AG09319 (cell line): ENCODE results near the gene TEPSIN.

Experiments used
- DNase-seq: peaks from one replicate; pipeline ENCODE4 v3.0.0-alpha.2; 2010; ENCODE audit warnings: low read depth; ENCODE audit errors: extremely low read depth
- TF ChIP-seq, protein P1 (sequence below): IDR thresholded peaks from 2 replicates; pipeline ENCODE4 v1.5.1; 2011; ENCODE audit warnings: low read depth, mild to moderate bottlenecking, inconsistent platforms, low read length, moderate library complexity

The TEPSIN gene

DNA sequence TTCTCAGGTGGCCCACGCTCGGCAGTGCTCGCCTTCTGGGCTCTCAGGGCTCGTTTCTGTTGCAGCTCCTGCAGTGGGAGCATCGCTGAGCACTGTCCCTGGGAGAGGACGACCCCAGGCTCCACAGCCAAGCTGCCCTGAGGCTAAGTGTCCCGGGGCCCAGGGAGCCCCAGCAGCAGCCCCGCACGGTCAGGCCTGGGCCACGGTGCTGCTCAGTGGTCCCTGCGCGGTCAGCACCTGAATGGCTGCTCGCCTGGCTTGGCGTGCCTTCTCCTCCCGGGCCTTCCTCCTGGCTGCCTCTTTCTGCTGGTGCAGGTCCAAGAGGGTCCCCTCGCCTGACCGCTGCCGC, 39.4 kb downstream of the TEPSIN start:
- TF ChIP-seq, protein P1, sequence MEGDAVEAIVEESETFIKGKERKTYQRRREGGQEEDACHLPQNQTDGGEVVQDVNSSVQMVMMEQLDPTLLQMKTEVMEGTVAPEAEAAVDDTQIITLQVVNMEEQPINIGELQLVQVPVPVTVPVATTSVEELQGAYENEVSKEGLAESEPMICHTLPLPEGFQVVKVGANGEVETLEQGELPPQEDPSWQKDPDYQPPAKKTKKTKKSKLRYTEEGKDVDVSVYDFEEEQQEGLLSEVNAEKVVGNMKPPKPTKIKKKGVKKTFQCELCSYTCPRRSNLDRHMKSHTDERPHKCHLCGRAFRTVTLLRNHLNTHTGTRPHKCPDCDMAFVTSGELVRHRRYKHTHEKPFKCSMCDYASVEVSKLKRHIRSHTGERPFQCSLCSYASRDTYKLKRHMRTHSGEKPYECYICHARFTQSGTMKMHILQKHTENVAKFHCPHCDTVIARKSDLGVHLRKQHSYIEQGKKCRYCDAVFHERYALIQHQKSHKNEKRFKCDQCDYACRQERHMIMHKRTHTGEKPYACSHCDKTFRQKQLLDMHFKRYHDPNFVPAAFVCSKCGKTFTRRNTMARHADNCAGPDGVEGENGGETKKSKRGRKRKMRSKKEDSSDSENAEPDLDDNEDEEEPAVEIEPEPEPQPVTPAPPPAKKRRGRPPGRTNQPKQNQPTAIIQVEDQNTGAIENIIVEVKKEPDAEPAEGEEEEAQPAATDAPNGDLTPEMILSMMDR: no peak
- no peak for DNase-seq

DNA sequence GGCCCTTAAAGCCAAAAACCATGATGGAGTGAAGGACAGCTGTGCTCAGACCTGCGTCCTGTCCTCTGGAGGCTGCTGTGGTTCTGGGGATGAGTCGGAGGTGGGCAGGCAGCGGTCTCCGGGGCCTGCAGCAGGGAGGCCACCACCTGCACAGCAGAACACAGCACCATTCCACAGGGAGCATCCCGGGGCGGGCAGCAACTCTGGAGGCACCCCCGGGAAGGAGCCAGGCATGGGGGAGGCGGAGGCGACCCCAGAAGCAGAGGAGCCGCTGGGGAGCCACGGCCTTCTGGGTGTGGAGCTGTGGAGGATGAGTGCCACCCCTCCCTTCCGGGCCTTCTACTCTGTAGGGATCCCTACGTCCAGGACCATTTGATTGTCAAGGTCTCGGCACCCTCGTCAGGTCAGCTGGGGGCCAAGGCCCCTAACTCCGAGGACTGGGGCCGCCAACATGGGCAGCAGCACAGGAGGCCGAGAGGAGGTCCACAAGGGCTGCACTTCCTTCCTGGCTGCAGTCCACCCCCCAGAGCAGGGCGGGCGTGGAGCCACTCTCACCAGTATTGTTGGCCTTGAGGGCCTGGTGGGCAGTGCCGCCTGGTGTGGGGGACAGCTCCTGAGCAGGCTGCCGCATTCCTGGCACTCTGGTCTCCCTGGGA, 39.9 kb downstream of the TEPSIN start:
- DNase-seq: no peak
- TF ChIP-seq, protein P1: no peak

DNA sequence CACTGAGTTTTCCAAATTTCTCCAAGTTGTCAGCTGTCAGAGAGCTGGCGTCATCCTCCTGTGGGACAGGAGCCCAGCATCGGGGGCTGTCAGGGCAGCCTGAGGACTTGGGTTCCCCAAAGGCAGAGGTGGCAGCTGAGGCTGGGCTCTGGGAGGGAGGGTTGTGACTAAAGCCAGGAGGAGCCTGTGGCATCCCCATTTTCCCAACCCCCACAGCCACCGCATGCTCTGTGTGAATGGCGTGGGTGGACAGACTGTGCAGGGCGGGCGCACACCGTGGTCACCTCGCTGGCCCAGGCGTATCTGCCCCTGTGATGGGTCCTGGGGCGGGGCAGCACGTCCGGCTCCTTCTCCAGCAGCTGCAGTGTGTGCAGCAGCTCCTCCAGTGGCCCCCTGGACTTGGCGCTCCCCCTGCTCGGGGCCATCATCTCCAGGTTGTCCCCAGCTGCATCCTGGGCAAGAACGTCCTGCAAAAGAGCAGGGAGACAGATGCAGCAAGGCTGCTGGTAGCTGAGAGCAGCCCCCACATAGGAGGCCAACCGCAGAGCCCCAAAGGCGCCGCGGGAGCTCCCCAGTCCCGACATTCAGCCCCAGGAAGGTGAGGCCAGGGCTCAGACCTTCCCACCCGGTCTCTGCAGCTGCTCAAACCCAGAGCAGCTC, 40.9 kb downstream of the TEPSIN start:
- TF ChIP-seq, protein P1: no peak
- DNase-seq: no peak

DNA sequence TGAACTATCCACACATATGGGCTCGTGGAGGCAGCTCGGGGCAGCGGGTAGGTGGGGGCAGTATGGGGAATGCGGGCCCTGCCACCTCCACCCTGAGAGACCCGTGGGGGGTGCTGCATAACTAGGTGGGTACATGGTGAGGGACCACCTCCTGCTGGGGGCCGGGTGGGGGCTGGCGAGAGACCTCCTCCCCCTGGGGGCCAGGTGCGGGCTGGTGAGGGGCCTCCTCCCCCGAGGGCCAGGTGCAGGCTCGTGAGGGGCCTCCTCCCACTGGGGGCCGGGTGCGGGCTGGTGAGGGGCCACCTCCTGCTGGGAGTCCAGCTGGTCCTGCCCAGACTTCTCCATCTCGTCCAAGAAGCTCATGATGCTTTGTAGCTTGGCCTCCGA, 41.5 kb downstream of the TEPSIN start:
- TF ChIP-seq, protein P1: no peak
- DNase-seq: no peak

DNA sequence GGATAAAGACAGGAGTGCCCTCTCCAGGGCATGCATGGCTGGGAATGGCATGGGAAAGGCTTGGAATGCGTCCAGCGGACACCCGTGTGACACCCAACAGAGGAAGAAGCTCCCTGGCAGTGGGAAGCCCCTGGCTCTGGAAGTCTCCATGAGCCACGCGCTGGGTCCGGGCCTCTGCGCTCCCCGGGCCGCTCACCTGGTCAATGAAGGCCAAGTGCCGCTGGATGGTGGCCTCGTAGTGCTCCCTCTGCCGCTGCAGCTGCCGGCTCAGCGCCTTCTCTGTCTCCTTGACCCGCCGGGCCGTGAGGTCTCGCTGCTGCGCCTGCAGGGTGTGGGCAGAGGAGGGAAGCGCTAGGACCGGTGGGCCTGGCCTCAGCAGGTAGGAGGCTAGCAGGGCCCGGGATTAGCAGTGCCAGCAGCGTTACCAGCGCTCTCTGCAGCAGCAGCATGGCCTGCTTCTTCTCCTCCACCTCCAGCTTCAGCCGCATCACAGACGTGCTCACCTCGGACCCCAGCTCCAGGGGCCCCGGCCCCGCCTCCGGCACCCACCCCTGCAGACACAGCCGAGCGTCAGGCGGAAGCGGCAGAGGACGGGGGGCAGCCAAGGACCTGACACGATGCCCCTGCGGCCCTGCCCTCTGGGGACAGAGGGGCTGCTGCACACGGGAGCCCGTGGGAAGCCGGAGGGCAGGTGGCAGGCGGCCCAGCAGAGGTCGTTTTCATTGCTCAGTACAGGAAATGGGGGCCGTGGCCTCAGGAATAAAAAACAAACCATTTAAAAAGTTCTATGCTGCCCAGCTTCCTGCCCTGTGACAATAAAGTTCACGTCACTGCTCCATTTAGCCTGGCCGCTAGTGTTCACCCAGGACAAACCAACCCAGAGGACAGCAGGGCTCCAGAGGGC, 42.1 kb downstream of the TEPSIN start:
- TF ChIP-seq, protein P1: no peak
- no peak for DNase-seq

DNA sequence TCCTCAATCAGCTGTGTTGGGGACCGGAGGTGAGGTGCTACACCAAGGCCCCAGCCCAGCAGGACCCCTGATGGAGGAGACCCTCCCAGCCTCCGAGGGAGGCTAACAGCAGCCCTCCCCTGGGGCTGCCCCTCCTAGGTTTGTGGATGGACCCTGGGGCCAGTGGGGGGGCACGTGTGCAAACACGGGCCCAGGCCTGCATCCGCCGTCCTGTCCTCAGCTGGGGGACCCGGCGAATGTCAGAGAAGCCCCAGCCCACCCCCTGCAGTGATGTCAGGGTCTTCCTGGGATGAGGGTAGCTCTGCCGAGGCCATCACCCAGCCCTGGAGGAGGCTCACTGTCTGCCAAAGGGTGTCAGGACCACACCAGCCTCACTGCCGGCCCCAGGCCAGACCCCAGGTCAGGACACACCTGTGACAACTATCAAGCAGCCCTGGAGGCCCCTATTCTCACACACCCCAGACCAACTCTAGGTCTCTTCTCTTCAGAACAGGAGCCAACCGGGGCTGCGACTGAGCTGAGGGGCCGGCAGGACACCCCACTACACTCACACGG, 42.8 kb downstream of the TEPSIN start:
- TF ChIP-seq, protein P1: no peak
- DNase-seq: no peak
